Endothelial cell of umbilical vein (primary cell): ENCODE results near the gene ANKRD28. TPM values are rescaled to one million over a fixed set of nuclear protein-coding genes. Genes with fewer than 3 reads are reported as not detected.

ENCODE experiments used
- BruUV-seq: library from RNA; stranded (reverse); fragments of 400-500 nt; replicated peaks from 2 replicates; lab custom pipeline; 2021; lab: Mats Ljungman, UMichigan
- CTCF ChIA-PET: fragments of 300-600, 350-600 bp; sonication (Branson Sonifier 250); formaldehyde crosslinking; loops from one replicate; lab custom pipeline; 2021; ENCODE audit warnings: antibody characterized with exemption, inconsistent platforms; lab: Charles Lee
- POLR2A ChIA-PET: fragments of 300-600, 350-600 bp; sonication (Branson Sonifier 250); formaldehyde crosslinking; loops from one replicate; lab custom pipeline; 2021; ENCODE audit warnings: antibody characterized with exemption, inconsistent platforms; lab: Charles Lee
- DNase-seq: peaks from one replicate; pipeline ENCODE4 v3.0.0-alpha.2; 2011; ENCODE audit warnings: low read depth, low spot score
- FAIRE-seq: peaks from 2 replicates; lab custom pipeline; 2011; peaks lifted over from hg19 to GRCh38; lab: Jason Lieb, UNC
- H2AFZ ChIP-seq: 2 replicates; pipeline ENCODE4 v1.6.0; 2012; ENCODE audit warnings: low read depth, low read length, control low read depth, inconsistent platforms
- H3K27ac ChIP-seq: 2 replicates; pipeline ENCODE4 v1.5.1; 2011; ENCODE audit warnings: low read depth, mild to moderate bottlenecking, control low read depth, low read length, moderate library complexity; ENCODE audit not compliant: insufficient read depth
- H3K27me3 ChIP-seq, 2 experiments: 2 replicates each; pipeline versions ENCODE4 v1.6.0 to v1.6.1; 2011; ENCODE audit warnings: low read length in 2 of 2, mixed read lengths in 1 of 2; ENCODE audit not compliant: control insufficient read depth in 2 of 2, insufficient read depth in 2 of 2
- H3K36me3 ChIP-seq, 2 experiments: 2 replicates in 1 of 2; 3 replicates in 1 of 2; pipeline ENCODE4 v1.5.1; 2011; ENCODE audit warnings: low read length in 2 of 2, mild to moderate bottlenecking in 1 of 2, moderate library complexity in 1 of 2; ENCODE audit not compliant: control insufficient read depth in 2 of 2, insufficient read depth in 2 of 2; ENCODE audit errors: extremely low read depth in 1 of 2
- H3K4me1 ChIP-seq: 3 replicates; pipeline ENCODE4 v1.5.1; 2011; ENCODE audit warnings: mild to moderate bottlenecking, low read length; ENCODE audit not compliant: control insufficient read depth, insufficient read depth; ENCODE audit errors: extremely low read depth
- H3K4me2 ChIP-seq: 2 replicates; pipeline ENCODE4 v1.6.1; 2011; ENCODE audit warnings: low read length, control low read depth, mixed read lengths; ENCODE audit not compliant: insufficient read depth
- H3K4me3 ChIP-seq, 3 experiments: fragments of 200-600 bp in 1 of 3; sonication (generic), shearing (Covaris generic) in 1 of 3; replicated peaks in 1 of 3; 2 replicates each; pipeline ENCODE4 v1.5.1; 2011 to 2016; ENCODE audit warnings: control low read depth in 3 of 3, low read length in 3 of 3, mild to moderate bottlenecking in 2 of 3, inconsistent platforms in 1 of 3, low read depth in 1 of 3, moderate library complexity in 1 of 3; ENCODE audit not compliant: insufficient read depth in 1 of 3
- H3K79me2 ChIP-seq: 2 replicates; pipeline ENCODE4 v1.6.0; 2012; ENCODE audit warnings: low read length, inconsistent platforms; ENCODE audit not compliant: control insufficient read depth, insufficient read depth
- H3K9ac ChIP-seq: replicated peaks from 2 replicates; pipeline ENCODE3; 2011; ENCODE audit warnings: low read length, control low read depth; ENCODE audit not compliant: insufficient read depth; ENCODE audit errors: extremely low read depth
- H3K9me1 ChIP-seq: replicated peaks from 3 replicates; pipeline ENCODE4 v1.6.0; 2011; ENCODE audit warnings: mild to moderate bottlenecking, low read length; ENCODE audit not compliant: control insufficient read depth, insufficient read depth; ENCODE audit errors: extremely low read depth
- H3K9me3 ChIP-seq: replicated peaks from 2 replicates; pipeline ENCODE4 v1.5.1; 2012; ENCODE audit warnings: low read length, inconsistent platforms; ENCODE audit not compliant: control insufficient read depth, insufficient read depth
- H4K20me1 ChIP-seq: replicated peaks from 2 replicates; pipeline ENCODE3; 2011; ENCODE audit warnings: mild to moderate bottlenecking, low read length; ENCODE audit not compliant: control insufficient read depth, insufficient read depth; ENCODE audit errors: extremely low read depth
- CTCF ChIP-seq, 2 donors: IDR thresholded peaks; 1 replicate in 1 of 2; 2 replicates in 1 of 2; pipeline ENCODE4 v1.5.1; 2011; ENCODE audit warnings: low read length in 2 of 2, mild to moderate bottlenecking in 2 of 2, moderate library complexity in 2 of 2, control low read depth in 1 of 2, inconsistent platforms in 1 of 2, low read depth in 1 of 2; ENCODE audit not compliant: insufficient read depth in 1 of 2; ENCODE audit errors: extremely low read depth in 1 of 2
- EZH2 ChIP-seq: IDR thresholded peaks from 2 replicates; pipeline ENCODE4 v1.6.1; 2012; ENCODE audit warnings: borderline replicate concordance, low read depth, mild to moderate bottlenecking, moderate library complexity, low read length, inconsistent platforms; ENCODE audit not compliant: severe bottlenecking
- JUN ChIP-seq: IDR thresholded peaks from 2 replicates; pipeline ENCODE4 v1.6.1; 2011; ENCODE audit warnings: borderline replicate concordance, low read depth; ENCODE audit not compliant: insufficient read length, insufficient read depth
- MAX ChIP-seq: IDR thresholded peaks from 2 replicates; pipeline ENCODE4 v1.6.1; 2011; ENCODE audit not compliant: insufficient read depth, insufficient read length
- MYC ChIP-seq: IDR thresholded peaks from one replicate; pipeline ENCODE4 v1.6.1; 2011; ENCODE audit warnings: mild to moderate bottlenecking, low read depth, low read length
- POLR2A ChIP-seq: IDR thresholded peaks from 2 replicates; pipeline ENCODE4 v1.6.1; 2012; ENCODE audit warnings: low read depth, mild to moderate bottlenecking, control low read depth, low read length
- POLR2AphosphoS5 ChIP-seq: IDR thresholded peaks from 2 replicates; pipeline ENCODE4 v1.6.1; 2012; ENCODE audit warnings: low read depth, mild to moderate bottlenecking, control low read depth, low read length, moderate library complexity; ENCODE audit not compliant: insufficient read depth
- dilution Hi-C: fragments of 300-500 bp; cut with MboI; formaldehyde crosslinking; loops from one replicate; pipeline ENCODE4 v1.15.0; 2019; ENCODE audit warnings: low sequenced_read_pairs; ENCODE audit not compliant: extremely low pct_ligation_motif_present
- intact Hi-C: fragments of 100-400 bp; cut with micrococcal nuclease; formaldehyde crosslinking; loops from one replicate; pipeline ENCODE4 v1.10.0; 2022
- polyA plus RNA-seq, 4 experiments: library from polyadenylated mRNA; depleted of rRNA in 3 of 4; stranded (reverse) in 3 of 4; unstranded in 1 of 4; fragments of >200 nt; gene quantifications; 2 replicates each; pipeline versions ENCODE4 v1.2.1 to v1.2.3, GENCODE V29; 2011 to 2012; ENCODE audit warnings: missing spikeins in 1 of 4
- total RNA-seq: library from RNA; stranded (reverse); gene quantifications from 2 replicates; pipeline ENCODE4 v1.2.3, GENCODE V29; 2021

The ANKRD28 gene
- total and polyA plus RNA-seq, 2 donors (not counting 3 experiments of a cell fraction or from before 2014, with no cell fraction given) = 36.7 to 97.3 TPM

- Histone ChIP-seq H3K79me2 (no peaks in the 10 kb centered on the region), H4K20me1 (no peaks in the 10 kb centered on the region), H3K27me3 (no peaks in the 10 kb centered on the region), H3K4me3 (no peak overlapping the region), H3K9me1 (no peaks in the 10 kb centered on the region), H2AFZ (no peak overlapping the region), H3K36me3 (peaks cover 8 to 24% of the 10 kb centered on the region in 2 experiments), H3K9me3 (no peaks in the 10 kb centered on the region), H3K4me2 (no peak overlapping the region), H3K4me1 (peaks cover 19% of the 10 kb centered on the region), H3K27ac (no peak overlapping the region), H3K9ac (no peak overlapping the region)
- dilution Hi-C loops (no loop called here), intact Hi-C loops (no loop called here)
- TF ChIP-seq CTCF (IDR thresholded peaks at IDR 0.05; ENCODE audit: extremely low read depth in 1 of 2, insufficient read depth in 1 of 2, low read depth in 1 of 2, low read length in 2 of 2) = no peak
- no peak for TF ChIP-seq JUN
- TF ChIP-seq EZH2 = no peak
- TF ChIP-seq MAX = no peak
- no peak for TF ChIP-seq MYC
- no peak for TF ChIP-seq POLR2A
- no peak for TF ChIP-seq POLR2AphosphoS5
- no peak for FAIRE-seq
- ChIA-PET POLR2A (no interaction called here), CTCF (interaction anchor here (0.9 to 1.9 kb wide), 3 partner anchors 9 to 53 kb away, joined by 3 to 5 read pairs (median 4); no protein-coding TSS in a partner anchor)
- no peak for DNase-seq
- no TSS peak for BruUV-seq
Observed at GRCh38 chr3:15679306-15679705, 118.5 kb downstream of the ANKRD28 start.
